Endothelial cell of umbilical vein (primary cell): ENCODE results near the gene AVPR2. TPM values are rescaled to one million over a fixed set of nuclear protein-coding genes. Genes with fewer than 3 reads are reported as not detected.

Experiments used
- BruUV-seq: library from RNA; stranded (reverse); fragments of 400-500 nt; replicated peaks from 2 replicates; lab custom pipeline; 2021; lab: Mats Ljungman, UMichigan
- CTCF ChIA-PET: fragments of 300-600, 350-600 bp; sonication (Branson Sonifier 250); formaldehyde crosslinking; loops from one replicate; lab custom pipeline; 2021; ENCODE audit warnings: antibody characterized with exemption, inconsistent platforms; lab: Charles Lee
- POLR2A ChIA-PET: fragments of 300-600, 350-600 bp; sonication (Branson Sonifier 250); formaldehyde crosslinking; loops from one replicate; lab custom pipeline; 2021; ENCODE audit warnings: antibody characterized with exemption, inconsistent platforms; lab: Charles Lee
- DNase-seq: peaks from one replicate; pipeline ENCODE4 v3.0.0-alpha.2; 2011; ENCODE audit warnings: low read depth, low spot score
- FAIRE-seq: peaks from 2 replicates; lab custom pipeline; 2011; peaks lifted over from hg19 to GRCh38; lab: Jason Lieb, UNC
- H2AFZ ChIP-seq: 2 replicates; pipeline ENCODE4 v1.6.0; 2012; ENCODE audit warnings: low read depth, low read length, control low read depth, inconsistent platforms
- H3K27ac ChIP-seq: 2 replicates; pipeline ENCODE4 v1.5.1; 2011; ENCODE audit warnings: low read depth, mild to moderate bottlenecking, control low read depth, low read length, moderate library complexity; ENCODE audit not compliant: insufficient read depth
- H3K27me3 ChIP-seq, 2 experiments: 2 replicates each; pipeline versions ENCODE4 v1.6.0 to v1.6.1; 2011; ENCODE audit warnings: low read length in 2 of 2, mixed read lengths in 1 of 2; ENCODE audit not compliant: control insufficient read depth in 2 of 2, insufficient read depth in 2 of 2
- H3K36me3 ChIP-seq, 2 experiments: 2 replicates in 1 of 2; 3 replicates in 1 of 2; pipeline ENCODE4 v1.5.1; 2011; ENCODE audit warnings: low read length in 2 of 2, mild to moderate bottlenecking in 1 of 2, moderate library complexity in 1 of 2; ENCODE audit not compliant: control insufficient read depth in 2 of 2, insufficient read depth in 2 of 2; ENCODE audit errors: extremely low read depth in 1 of 2
- H3K4me1 ChIP-seq: 3 replicates; pipeline ENCODE4 v1.5.1; 2011; ENCODE audit warnings: mild to moderate bottlenecking, low read length; ENCODE audit not compliant: control insufficient read depth, insufficient read depth; ENCODE audit errors: extremely low read depth
- H3K4me2 ChIP-seq: 2 replicates; pipeline ENCODE4 v1.6.1; 2011; ENCODE audit warnings: low read length, control low read depth, mixed read lengths; ENCODE audit not compliant: insufficient read depth
- H3K4me3 ChIP-seq, 3 experiments: fragments of 200-600 bp in 1 of 3; sonication (generic), shearing (Covaris generic) in 1 of 3; replicated peaks in 1 of 3; 2 replicates each; pipeline ENCODE4 v1.5.1; 2011 to 2016; ENCODE audit warnings: control low read depth in 3 of 3, low read length in 3 of 3, mild to moderate bottlenecking in 2 of 3, inconsistent platforms in 1 of 3, low read depth in 1 of 3, moderate library complexity in 1 of 3; ENCODE audit not compliant: insufficient read depth in 1 of 3
- H3K79me2 ChIP-seq: 2 replicates; pipeline ENCODE4 v1.6.0; 2012; ENCODE audit warnings: low read length, inconsistent platforms; ENCODE audit not compliant: control insufficient read depth, insufficient read depth
- H3K9ac ChIP-seq: replicated peaks from 2 replicates; pipeline ENCODE3; 2011; ENCODE audit warnings: low read length, control low read depth; ENCODE audit not compliant: insufficient read depth; ENCODE audit errors: extremely low read depth
- H3K9me1 ChIP-seq: replicated peaks from 3 replicates; pipeline ENCODE4 v1.6.0; 2011; ENCODE audit warnings: mild to moderate bottlenecking, low read length; ENCODE audit not compliant: control insufficient read depth, insufficient read depth; ENCODE audit errors: extremely low read depth
- H3K9me3 ChIP-seq: replicated peaks from 2 replicates; pipeline ENCODE4 v1.5.1; 2012; ENCODE audit warnings: low read length, inconsistent platforms; ENCODE audit not compliant: control insufficient read depth, insufficient read depth
- H4K20me1 ChIP-seq: replicated peaks from 2 replicates; pipeline ENCODE3; 2011; ENCODE audit warnings: mild to moderate bottlenecking, low read length; ENCODE audit not compliant: control insufficient read depth, insufficient read depth; ENCODE audit errors: extremely low read depth
- EZH2 ChIP-seq: IDR thresholded peaks from 2 replicates; pipeline ENCODE4 v1.6.1; 2012; ENCODE audit warnings: borderline replicate concordance, low read depth, mild to moderate bottlenecking, moderate library complexity, low read length, inconsistent platforms; ENCODE audit not compliant: severe bottlenecking
- FOS ChIP-seq: IDR thresholded peaks from 2 replicates; pipeline ENCODE4 v1.6.1; 2011; ENCODE audit warnings: mild to moderate bottlenecking, low read length, moderate library complexity, borderline replicate concordance; ENCODE audit not compliant: insufficient read depth
- GATA2 ChIP-seq: IDR thresholded peaks from 2 replicates; pipeline ENCODE4 v1.7.0; 2011; ENCODE audit warnings: low read depth, mild to moderate bottlenecking, moderate library complexity, mixed read lengths, low read length; ENCODE audit not compliant: insufficient read length, insufficient read depth
- JUN ChIP-seq: IDR thresholded peaks from 2 replicates; pipeline ENCODE4 v1.6.1; 2011; ENCODE audit warnings: borderline replicate concordance, low read depth; ENCODE audit not compliant: insufficient read length, insufficient read depth
- MYC ChIP-seq: IDR thresholded peaks from one replicate; pipeline ENCODE4 v1.6.1; 2011; ENCODE audit warnings: mild to moderate bottlenecking, low read depth, low read length
- POLR2A ChIP-seq: IDR thresholded peaks from 2 replicates; pipeline ENCODE4 v1.6.1; 2012; ENCODE audit warnings: low read depth, mild to moderate bottlenecking, control low read depth, low read length
- POLR2AphosphoS5 ChIP-seq: IDR thresholded peaks from 2 replicates; pipeline ENCODE4 v1.6.1; 2012; ENCODE audit warnings: low read depth, mild to moderate bottlenecking, control low read depth, low read length, moderate library complexity; ENCODE audit not compliant: insufficient read depth
- dilution Hi-C: fragments of 300-500 bp; cut with MboI; formaldehyde crosslinking; loops from one replicate; pipeline ENCODE4 v1.15.0; 2019; ENCODE audit warnings: low sequenced_read_pairs; ENCODE audit not compliant: extremely low pct_ligation_motif_present
- intact Hi-C: fragments of 100-400 bp; cut with micrococcal nuclease; formaldehyde crosslinking; loops from one replicate; pipeline ENCODE4 v1.10.0; 2022
- polyA plus RNA-seq, 4 experiments: library from polyadenylated mRNA; depleted of rRNA in 3 of 4; stranded (reverse) in 3 of 4; unstranded in 1 of 4; fragments of >200 nt; gene quantifications; 2 replicates each; pipeline versions ENCODE4 v1.2.1 to v1.2.3, GENCODE V29; 2011 to 2012; ENCODE audit warnings: missing spikeins in 1 of 4
- total RNA-seq: library from RNA; stranded (reverse); gene quantifications from 2 replicates; pipeline ENCODE4 v1.2.3, GENCODE V29; 2021
- TF ChIP-seq, protein P1 (sequence below): IDR thresholded peaks from 2 replicates; pipeline ENCODE4 v1.6.1; 2011; ENCODE audit not compliant: insufficient read depth, insufficient read length
- TF ChIP-seq, protein P2 (sequence below), 2 donors: IDR thresholded peaks; 1 replicate in 1 of 2; 2 replicates in 1 of 2; pipeline ENCODE4 v1.5.1; 2011; ENCODE audit warnings: low read length in 2 of 2, mild to moderate bottlenecking in 2 of 2, moderate library complexity in 2 of 2, control low read depth in 1 of 2, inconsistent platforms in 1 of 2, low read depth in 1 of 2; ENCODE audit not compliant: insufficient read depth in 1 of 2; ENCODE audit errors: extremely low read depth in 1 of 2

The AVPR2 gene
- total and polyA plus RNA-seq, 2 donors (not counting 3 experiments of a cell fraction or from before 2014, with no cell fraction given), result not detected

DNA sequence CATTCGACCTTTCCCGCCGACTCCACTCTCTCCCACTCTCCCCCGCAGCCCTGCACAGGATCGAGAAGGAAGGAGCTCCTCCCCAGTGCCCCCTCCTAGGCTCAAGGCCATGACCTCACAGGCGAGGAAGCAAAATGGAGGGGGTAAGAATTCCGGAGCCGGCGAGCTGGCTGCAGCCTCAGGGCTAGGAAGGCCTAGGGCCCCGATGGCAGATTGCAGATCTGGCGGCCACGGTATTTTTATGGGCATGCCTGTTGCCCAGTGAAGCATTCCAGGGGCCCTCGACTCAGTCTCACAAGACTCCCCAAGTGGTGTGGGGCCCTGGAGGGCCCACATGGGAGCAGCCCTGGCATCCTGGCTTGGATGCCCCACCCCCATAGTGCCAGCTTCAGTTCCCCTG, 17.6 kb upstream of the AVPR2 start:
- no peaks in the 10 kb centered on the region for H3K9me1 ChIP-seq
- no peak for TF ChIP-seq JUN
- TF ChIP-seq GATA2, result no peak
- TF ChIP-seq, protein P1, sequence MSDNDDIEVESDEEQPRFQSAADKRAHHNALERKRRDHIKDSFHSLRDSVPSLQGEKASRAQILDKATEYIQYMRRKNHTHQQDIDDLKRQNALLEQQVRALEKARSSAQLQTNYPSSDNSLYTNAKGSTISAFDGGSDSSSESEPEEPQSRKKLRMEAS, result no peak
- no peak for TF ChIP-seq POLR2A
- TF ChIP-seq FOS, result no peak
- TF ChIP-seq POLR2AphosphoS5, result no peak
- TF ChIP-seq, protein P2, sequence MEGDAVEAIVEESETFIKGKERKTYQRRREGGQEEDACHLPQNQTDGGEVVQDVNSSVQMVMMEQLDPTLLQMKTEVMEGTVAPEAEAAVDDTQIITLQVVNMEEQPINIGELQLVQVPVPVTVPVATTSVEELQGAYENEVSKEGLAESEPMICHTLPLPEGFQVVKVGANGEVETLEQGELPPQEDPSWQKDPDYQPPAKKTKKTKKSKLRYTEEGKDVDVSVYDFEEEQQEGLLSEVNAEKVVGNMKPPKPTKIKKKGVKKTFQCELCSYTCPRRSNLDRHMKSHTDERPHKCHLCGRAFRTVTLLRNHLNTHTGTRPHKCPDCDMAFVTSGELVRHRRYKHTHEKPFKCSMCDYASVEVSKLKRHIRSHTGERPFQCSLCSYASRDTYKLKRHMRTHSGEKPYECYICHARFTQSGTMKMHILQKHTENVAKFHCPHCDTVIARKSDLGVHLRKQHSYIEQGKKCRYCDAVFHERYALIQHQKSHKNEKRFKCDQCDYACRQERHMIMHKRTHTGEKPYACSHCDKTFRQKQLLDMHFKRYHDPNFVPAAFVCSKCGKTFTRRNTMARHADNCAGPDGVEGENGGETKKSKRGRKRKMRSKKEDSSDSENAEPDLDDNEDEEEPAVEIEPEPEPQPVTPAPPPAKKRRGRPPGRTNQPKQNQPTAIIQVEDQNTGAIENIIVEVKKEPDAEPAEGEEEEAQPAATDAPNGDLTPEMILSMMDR (IDR thresholded peaks at IDR 0.05; ENCODE audit: extremely low read depth in 1 of 2, insufficient read depth in 1 of 2, low read depth in 1 of 2, low read length in 2 of 2), result no peak
- TF ChIP-seq MYC, result no peak
- TF ChIP-seq EZH2, result no peak
- no peak overlapping the region for H3K9ac ChIP-seq
- CTCF ChIA-PET, result no interaction called here
- POLR2A ChIA-PET, result no interaction called here
- DNase-seq, result no peak
- intact Hi-C loops, result loop anchor here (10.0 kb wide), 1 partner anchor 72 kb away; no protein-coding TSS in a partner anchor
- H3K4me1 ChIP-seq, result no peaks in the 10 kb centered on the region
- no TSS peak for BruUV-seq
- no peak overlapping the region for H2AFZ ChIP-seq
- no peaks in the 10 kb centered on the region for H3K36me3 ChIP-seq
- no peak overlapping the region for H3K4me3 ChIP-seq
- H3K27ac ChIP-seq, result no peak overlapping the region
- H3K79me2 ChIP-seq, result no peaks in the 10 kb centered on the region
- FAIRE-seq, result no peak
- peaks cover 28 to 32% of the 10 kb centered on the region in 2 experiments for H3K27me3 ChIP-seq
- no peak overlapping the region for H3K4me2 ChIP-seq
- no peaks in the 10 kb centered on the region for H3K9me3 ChIP-seq
- dilution Hi-C loops, result no loop called here
- no peaks in the 10 kb centered on the region for H4K20me1 ChIP-seq
